K562 (cell line): ENCODE data around the gene RPL34. TPM values are rescaled to one million over a fixed set of nuclear protein-coding genes. Genes with fewer than 3 reads are reported as not detected.
A peak's percentile ranks its signal among the peaks of the same experiment; 100 is the strongest.

Experiments used
- ARNT ChIP-seq, 2 experiments: fragments of 450-650 bp; IDR thresholded peaks; 2 replicates each; pipeline ENCODE4 v1.6.1; 2016; ENCODE audit warnings: mild to moderate bottlenecking in 1 of 2
- BDP1 ChIP-seq: IDR thresholded peaks from 3 replicates; pipeline ENCODE4 v1.6.1; 2011; ENCODE audit not compliant: insufficient read length, insufficient read depth
- CREM ChIP-seq: IDR thresholded peaks from 2 replicates; pipeline ENCODE4 v1.6.1; 2014; ENCODE audit warnings: antibody characterized with exemption, low read depth
- FOXJ2 ChIP-seq: fragments of 200-800 bp; sonication (Bioruptor generic); IDR thresholded peaks from 2 replicates; pipeline ENCODE4 v1.6.1; 2016; ENCODE audit warnings: missing genetic modification characterization, missing compliant biosample characterization
- HSF4 ChIP-seq: fragments of 250-450 bp; sonication (Bioruptor Pico); IDR thresholded peaks from 2 replicates; pipeline ENCODE4 v2.1.2; 2022; ENCODE audit warnings: mild to moderate bottlenecking, moderate library complexity, borderline replicate concordance
- NFIC ChIP-seq: fragments of 450-650 bp; IDR thresholded peaks from 2 replicates; pipeline ENCODE4 v1.6.1; 2017; ENCODE audit warnings: mild to moderate bottlenecking, inconsistent platforms
- NR2C2 ChIP-seq, 2 experiments: fragments of 200-800 bp in 1 of 2; sonication (Bioruptor generic) in 1 of 2; sonication (generic) in 1 of 2; formaldehyde crosslinking in 1 of 2; IDR thresholded peaks; 2 replicates each; pipeline versions ENCODE4 v1.6.1 to v1.8.0; 2016 to 2022; ENCODE audit warnings: mild to moderate bottlenecking in 1 of 2, missing compliant biosample characterization in 1 of 2, missing genetic modification characterization in 1 of 2, missing genetic modification reagents in 1 of 2
- RB1 ChIP-seq: fragments of 450-650 bp; IDR thresholded peaks from 2 replicates; pipeline ENCODE4 v1.6.1; 2017; ENCODE audit warnings: low read depth, mild to moderate bottlenecking
- SREBF1 ChIP-seq: fragments of 150-350 bp; IDR thresholded peaks from 2 replicates; pipeline ENCODE4 v1.6.1; 2014; ENCODE audit warnings: antibody characterized with exemption, low read depth, low read length, borderline replicate concordance
- TEAD1 ChIP-seq, 2 experiments: fragments of 450-650 bp in 1 of 2; sonication (generic) in 1 of 2; formaldehyde crosslinking; IDR thresholded peaks; 2 replicates each; pipeline versions ENCODE4 v1.4.0 to v1.8.0; 2020 to 2022; ENCODE audit warnings: mild to moderate bottlenecking in 2 of 2, missing genetic modification reagents in 1 of 2
- polyA plus RNA-seq, 8 experiments: library from polyadenylated mRNA; depleted of rRNA in 4 of 8; stranded (reverse) in 5 of 8; unstranded in 3 of 8; fragments of >200 nt; fragmentation: Nextera tagmentation in 2 of 8; fragmentation: Illumina TruSeq in 1 of 8; extraction: Ambion mirVana in 2 of 8; extraction: Trizol in 1 of 8; gene quantifications; 2 replicates each; pipeline versions ENCODE4 v1.2.1 to v1.2.3, GENCODE V29; 2011 to 2014; ENCODE audit warnings: inconsistent platforms in 1 of 8, missing spikeins in 1 of 8
- total RNA-seq, 7 experiments: library from RNA; depleted of rRNA in 6 of 7; stranded (reverse); fragments of >200 nt in 6 of 7; fragmentation: Illumina TruSeq in 2 of 7; extraction: Trizol in 2 of 7; gene quantifications; 2 replicates each; pipeline versions ENCODE4 v1.2.1 to v1.2.3, GENCODE V29; 2011 to 2021; ENCODE audit warnings: low replicate concordance in 1 of 7
- TF ChIP-seq, protein P1 (sequence below): fragments of 200-800 bp; sonication (Bioruptor generic); IDR thresholded peaks from 2 replicates; pipeline ENCODE4 v1.6.1; 2017; ENCODE audit warnings: missing genetic modification characterization, missing compliant biosample characterization
- TF ChIP-seq, protein P2 (sequence below), 2 experiments: fragments of 150-350 bp in 1 of 2; IDR thresholded peaks; 2 replicates each; pipeline ENCODE4 v1.6.1; 2012 to 2016; ENCODE audit warnings: low read depth in 2 of 2, low read length in 2 of 2, mild to moderate bottlenecking in 1 of 2, moderate library complexity in 1 of 2
- TF ChIP-seq, protein P3 (sequence below): conservative IDR thresholded peaks from 2 replicates; pipeline ENCODE4 v1.6.1; 2011; ENCODE audit warnings: low read depth, mild to moderate bottlenecking, low read length; ENCODE audit not compliant: control insufficient read depth
- TF ChIP-seq, protein P4 (sequence below): fragments of 250-450 bp; sonication (Bioruptor Pico); IDR thresholded peaks from 2 replicates; pipeline ENCODE4 v1.5.0; 2021
- TF ChIP-seq, protein P5 (sequence below): fragments of 450-650 bp; formaldehyde crosslinking; IDR thresholded peaks from 2 replicates; pipeline ENCODE4 v1.4.0; 2022; ENCODE audit warnings: mild to moderate bottlenecking, moderate library complexity
- TF ChIP-seq, protein P6 (sequence below): fragments of 250-450 bp; sonication (Bioruptor Pico); IDR thresholded peaks from 2 replicates; pipeline ENCODE4 v1.8.0; 2022; ENCODE audit warnings: moderate library complexity, mild to moderate bottlenecking, inconsistent platforms

RPL34 gene
- total and polyA plus RNA-seq, 9 of the 15 experiments (the other 6 are each of a cell fraction or from before 2014, with no cell fraction given) = 1,612 to 4,502 (median 2,593) TPM

DNA sequence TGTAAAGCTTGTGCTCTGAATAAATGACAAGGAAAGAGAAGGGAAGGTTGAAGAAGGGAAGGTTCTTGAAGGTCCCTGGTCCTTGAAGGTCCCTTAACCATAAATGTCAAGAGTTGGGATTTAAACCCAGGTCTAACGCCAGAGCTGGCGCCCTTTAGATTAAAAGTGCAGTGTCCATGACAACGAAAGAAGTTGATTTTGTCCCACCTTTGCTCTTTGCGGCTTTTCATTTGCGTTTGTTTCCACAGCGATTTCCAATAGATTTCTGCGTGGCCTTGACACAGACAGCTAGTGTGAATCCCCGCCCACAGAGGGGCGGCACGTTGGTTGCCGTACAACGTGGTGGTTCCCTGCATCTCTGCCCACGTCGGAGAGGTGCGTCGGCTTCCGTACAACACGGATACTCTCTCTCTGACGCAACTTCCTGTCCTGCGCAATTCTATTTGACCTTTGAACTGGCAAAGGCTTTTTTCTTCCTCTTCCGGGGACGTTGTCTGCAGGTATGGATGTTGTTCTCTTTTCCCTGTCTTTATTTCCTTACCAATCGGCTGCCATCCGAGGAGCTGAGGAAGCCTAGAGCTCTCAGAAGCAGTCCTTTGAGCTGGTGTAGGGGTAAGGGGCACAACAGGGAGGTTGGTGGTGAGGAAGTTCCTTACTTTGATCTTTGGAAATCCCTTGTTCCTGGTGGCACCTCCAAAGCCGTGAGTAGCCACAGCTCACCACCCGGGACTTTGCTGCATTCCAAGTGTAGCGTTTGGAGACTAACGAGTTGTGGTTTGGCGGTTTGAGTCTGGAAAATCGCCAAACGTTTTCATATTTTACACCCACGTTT is at the start of gene RPL34 (continued):
- TF ChIP-seq, protein P1, sequence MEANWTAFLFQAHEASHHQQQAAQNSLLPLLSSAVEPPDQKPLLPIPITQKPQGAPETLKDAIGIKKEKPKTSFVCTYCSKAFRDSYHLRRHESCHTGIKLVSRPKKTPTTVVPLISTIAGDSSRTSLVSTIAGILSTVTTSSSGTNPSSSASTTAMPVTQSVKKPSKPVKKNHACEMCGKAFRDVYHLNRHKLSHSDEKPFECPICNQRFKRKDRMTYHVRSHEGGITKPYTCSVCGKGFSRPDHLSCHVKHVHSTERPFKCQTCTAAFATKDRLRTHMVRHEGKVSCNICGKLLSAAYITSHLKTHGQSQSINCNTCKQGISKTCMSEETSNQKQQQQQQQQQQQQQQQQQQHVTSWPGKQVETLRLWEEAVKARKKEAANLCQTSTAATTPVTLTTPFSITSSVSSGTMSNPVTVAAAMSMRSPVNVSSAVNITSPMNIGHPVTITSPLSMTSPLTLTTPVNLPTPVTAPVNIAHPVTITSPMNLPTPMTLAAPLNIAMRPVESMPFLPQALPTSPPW (CRISPR knock-in tag) = peak; percentile 48; the same call in 1 of the 2 replicates
- peak in 1 of 2 experiments; percentile 56; a peak in 2 of 4 replicates for TF ChIP-seq ARNT (IDR thresholded peaks at IDR 0.05)
- no peak for TF ChIP-seq BDP1
- peak in 1 of 2 experiments; percentile 88; a peak in 2 of 4 replicates for TF ChIP-seq TEAD1 (CRISPR knock-in tag; IDR thresholded peaks at IDR 0.05)
- TF ChIP-seq, protein P2, sequence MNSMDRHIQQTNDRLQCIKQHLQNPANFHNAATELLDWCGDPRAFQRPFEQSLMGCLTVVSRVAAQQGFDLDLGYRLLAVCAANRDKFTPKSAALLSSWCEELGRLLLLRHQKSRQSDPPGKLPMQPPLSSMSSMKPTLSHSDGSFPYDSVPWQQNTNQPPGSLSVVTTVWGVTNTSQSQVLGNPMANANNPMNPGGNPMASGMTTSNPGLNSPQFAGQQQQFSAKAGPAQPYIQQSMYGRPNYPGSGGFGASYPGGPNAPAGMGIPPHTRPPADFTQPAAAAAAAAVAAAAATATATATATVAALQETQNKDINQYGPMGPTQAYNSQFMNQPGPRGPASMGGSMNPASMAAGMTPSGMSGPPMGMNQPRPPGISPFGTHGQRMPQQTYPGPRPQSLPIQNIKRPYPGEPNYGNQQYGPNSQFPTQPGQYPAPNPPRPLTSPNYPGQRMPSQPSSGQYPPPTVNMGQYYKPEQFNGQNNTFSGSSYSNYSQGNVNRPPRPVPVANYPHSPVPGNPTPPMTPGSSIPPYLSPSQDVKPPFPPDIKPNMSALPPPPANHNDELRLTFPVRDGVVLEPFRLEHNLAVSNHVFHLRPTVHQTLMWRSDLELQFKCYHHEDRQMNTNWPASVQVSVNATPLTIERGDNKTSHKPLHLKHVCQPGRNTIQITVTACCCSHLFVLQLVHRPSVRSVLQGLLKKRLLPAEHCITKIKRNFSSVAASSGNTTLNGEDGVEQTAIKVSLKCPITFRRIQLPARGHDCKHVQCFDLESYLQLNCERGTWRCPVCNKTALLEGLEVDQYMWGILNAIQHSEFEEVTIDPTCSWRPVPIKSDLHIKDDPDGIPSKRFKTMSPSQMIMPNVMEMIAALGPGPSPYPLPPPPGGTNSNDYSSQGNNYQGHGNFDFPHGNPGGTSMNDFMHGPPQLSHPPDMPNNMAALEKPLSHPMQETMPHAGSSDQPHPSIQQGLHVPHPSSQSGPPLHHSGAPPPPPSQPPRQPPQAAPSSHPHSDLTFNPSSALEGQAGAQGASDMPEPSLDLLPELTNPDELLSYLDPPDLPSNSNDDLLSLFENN (IDR thresholded peaks at IDR 0.05; ENCODE audit: low read depth in 2 of 2, low read length in 2 of 2) = no peak; a peak in 1 of 4 replicates
- peak; percentile 98 for TF ChIP-seq CREM
- TF ChIP-seq NR2C2 (CRISPR knock-in tag; IDR thresholded peaks at IDR 0.05) = peak; percentile 98
- peak; percentile 100 for TF ChIP-seq NR2C2 (tag; IDR thresholded peaks at IDR 0.05)
- TF ChIP-seq, protein P3, sequence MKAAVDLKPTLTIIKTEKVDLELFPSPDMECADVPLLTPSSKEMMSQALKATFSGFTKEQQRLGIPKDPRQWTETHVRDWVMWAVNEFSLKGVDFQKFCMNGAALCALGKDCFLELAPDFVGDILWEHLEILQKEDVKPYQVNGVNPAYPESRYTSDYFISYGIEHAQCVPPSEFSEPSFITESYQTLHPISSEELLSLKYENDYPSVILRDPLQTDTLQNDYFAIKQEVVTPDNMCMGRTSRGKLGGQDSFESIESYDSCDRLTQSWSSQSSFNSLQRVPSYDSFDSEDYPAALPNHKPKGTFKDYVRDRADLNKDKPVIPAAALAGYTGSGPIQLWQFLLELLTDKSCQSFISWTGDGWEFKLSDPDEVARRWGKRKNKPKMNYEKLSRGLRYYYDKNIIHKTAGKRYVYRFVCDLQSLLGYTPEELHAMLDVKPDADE = peak; percentile 73
- peak; percentile 57 for TF ChIP-seq RB1
- peak; percentile 48; the same call in 1 of the 2 replicates for TF ChIP-seq NFIC
- TF ChIP-seq, protein P4, sequence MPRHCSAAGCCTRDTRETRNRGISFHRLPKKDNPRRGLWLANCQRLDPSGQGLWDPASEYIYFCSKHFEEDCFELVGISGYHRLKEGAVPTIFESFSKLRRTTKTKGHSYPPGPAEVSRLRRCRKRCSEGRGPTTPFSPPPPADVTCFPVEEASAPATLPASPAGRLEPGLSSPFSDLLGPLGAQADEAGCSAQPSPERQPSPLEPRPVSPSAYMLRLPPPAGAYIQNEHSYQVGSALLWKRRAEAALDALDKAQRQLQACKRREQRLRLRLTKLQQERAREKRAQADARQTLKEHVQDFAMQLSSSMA (CRISPR knock-in tag) = 0 out of 2 replicates have a peak, but pooled peaks have one; percentile 15
- peak; percentile 74 for TF ChIP-seq FOXJ2
- TF ChIP-seq, protein P5, sequence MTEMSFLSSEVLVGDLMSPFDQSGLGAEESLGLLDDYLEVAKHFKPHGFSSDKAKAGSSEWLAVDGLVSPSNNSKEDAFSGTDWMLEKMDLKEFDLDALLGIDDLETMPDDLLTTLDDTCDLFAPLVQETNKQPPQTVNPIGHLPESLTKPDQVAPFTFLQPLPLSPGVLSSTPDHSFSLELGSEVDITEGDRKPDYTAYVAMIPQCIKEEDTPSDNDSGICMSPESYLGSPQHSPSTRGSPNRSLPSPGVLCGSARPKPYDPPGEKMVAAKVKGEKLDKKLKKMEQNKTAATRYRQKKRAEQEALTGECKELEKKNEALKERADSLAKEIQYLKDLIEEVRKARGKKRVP (CRISPR knock-in tag) = peak; percentile 57
- TF ChIP-seq, protein P6, sequence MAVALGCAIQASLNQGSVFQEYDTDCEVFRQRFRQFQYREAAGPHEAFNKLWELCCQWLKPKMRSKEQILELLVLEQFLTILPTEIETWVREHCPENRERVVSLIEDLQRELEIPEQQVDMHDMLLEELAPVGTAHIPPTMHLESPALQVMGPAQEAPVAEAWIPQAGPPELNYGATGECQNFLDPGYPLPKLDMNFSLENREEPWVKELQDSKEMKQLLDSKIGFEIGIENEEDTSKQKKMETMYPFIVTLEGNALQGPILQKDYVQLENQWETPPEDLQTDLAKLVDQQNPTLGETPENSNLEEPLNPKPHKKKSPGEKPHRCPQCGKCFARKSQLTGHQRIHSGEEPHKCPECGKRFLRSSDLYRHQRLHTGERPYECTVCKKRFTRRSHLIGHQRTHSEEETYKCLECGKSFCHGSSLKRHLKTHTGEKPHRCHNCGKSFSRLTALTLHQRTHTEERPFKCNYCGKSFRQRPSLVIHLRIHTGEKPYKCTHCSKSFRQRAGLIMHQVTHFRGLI (CRISPR knock-in tag) = no peak
- 0 out of 2 replicates have a peak, but pooled peaks have one; percentile 14 for TF ChIP-seq SREBF1
- TF ChIP-seq HSF4 (CRISPR knock-in tag) = no peak
